ENCODE results near the gene ARRDC2.
A peak's percentile ranks its signal among the peaks of the same experiment; 100 is the strongest.
"Not testable (repeated sequence)": the region's sequence is repeated elsewhere in the genome, so short reads cannot be mapped to it uniquely, and the experiment has no call there.

The ARRDC2 gene

GRCh38 chr19:18007917-18008673 is at the start of gene ARRDC2:
ARRDC2 (plus strand) TSS chr19:18008170; CDS start chr19:18008311, 141 bp downstream.
- DNase-seq: peak; percentile 87 to 89

GRCh38 chr19:17963936-17964691 is 43.9 kb upstream of the ARRDC2 start:
- no peak for DNase-seq

GRCh38 chr19:17965370-17966128 is 42.4 kb upstream of the ARRDC2 start:
- no peak for DNase-seq

GRCh38 chr19:17966129-17966483 is 41.9 kb upstream of the ARRDC2 start:
- DNase-seq: no peak

GRCh38 chr19:17966550-17967256 is 41.3 kb upstream of the ARRDC2 start, which contains the start of gene KCNN1:
KCNN1 (plus strand) TSS chr19:17967107; CDS start chr19:17973889, 6,782 bp downstream.
- no peak for DNase-seq

- no peak for DNase-seq
Measured at GRCh38 chr19:17967257-17968051, 40.5 kb upstream of the ARRDC2 start.

GRCh38 chr19:17968362-17968761 is 39.6 kb upstream of the ARRDC2 start:
- no peak for DNase-seq

GRCh38 chr19:17969096-17969792 is 38.7 kb upstream of the ARRDC2 start:
- no peak for DNase-seq

GRCh38 chr19:17972230-17972629 is 35.7 kb upstream of the ARRDC2 start:
- no peak for DNase-seq

- DNase-seq: no peak
Measured at GRCh38 chr19:17973759-17974158, 34.2 kb upstream of the ARRDC2 start.

- DNase-seq: no peak
Measured at GRCh38 chr19:17974551-17974950, 33.4 kb upstream of the ARRDC2 start.

GRCh38 chr19:17975032-17975431 is 32.9 kb upstream of the ARRDC2 start:
- no peak for DNase-seq

- DNase-seq: no peak
Measured at GRCh38 chr19:17977021-17977420, 30.9 kb upstream of the ARRDC2 start.

- DNase-seq: no peak
Measured at GRCh38 chr19:17977488-17977887, 30.5 kb upstream of the ARRDC2 start.

GRCh38 chr19:17981611-17982010 is 26.4 kb upstream of the ARRDC2 start:
- DNase-seq: no peak

GRCh38 chr19:17982430-17982829 is 25.5 kb upstream of the ARRDC2 start:
- DNase-seq: no peak

GRCh38 chr19:17985037-17985818 is 22.7 kb upstream of the ARRDC2 start:
- no peak for DNase-seq

GRCh38 chr19:17986569-17986968 is 21.4 kb upstream of the ARRDC2 start:
- DNase-seq: not testable (repeated sequence)

- no peak for DNase-seq
Measured at GRCh38 chr19:17988161-17988560, 19.8 kb upstream of the ARRDC2 start.

- no peak for DNase-seq
Measured at GRCh38 chr19:17989425-17990094, 18.4 kb upstream of the ARRDC2 start.
